ENCODE results near the gene GGN.
"Not testable (repeated sequence)": the region's sequence is repeated elsewhere in the genome, so short reads cannot be mapped to it uniquely, and the experiment has no call there.

GGN gene

DNA sequence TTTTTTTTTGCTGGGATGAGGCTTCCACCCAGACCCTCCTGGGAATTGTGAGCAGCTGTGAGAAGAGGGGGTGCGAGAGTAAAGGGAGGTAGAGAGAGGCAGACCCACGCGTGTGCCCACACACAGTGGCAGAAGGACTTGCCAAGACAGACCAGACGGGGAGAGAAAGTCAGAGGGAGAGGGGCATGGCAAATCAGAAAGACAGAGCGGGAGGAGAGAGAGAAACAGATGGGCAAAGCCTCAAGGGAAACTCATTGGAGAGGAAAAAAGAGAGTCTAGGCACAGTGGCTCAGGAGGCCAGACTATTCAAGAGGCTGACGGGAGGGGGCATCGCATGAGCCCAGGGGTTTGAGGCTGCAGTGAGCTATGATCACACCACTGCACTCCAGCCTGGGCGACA is 35.2 kb downstream of the GGN start:
- Histone ChIP-seq H3K9ac (ENCODE audit: low read length) (no peak overlapping the region), H3K4me1 (ENCODE audit: control insufficient read depth, insufficient read depth, low read length) (no peaks in the 10 kb centered on the region), H3K9me3 (ENCODE audit: control insufficient read depth, low read length) (no peaks in the 10 kb centered on the region), H3K36me3 (ENCODE audit: control insufficient read depth, insufficient read depth, low read length) (no peaks in the 10 kb centered on the region), H3K27me3 (ENCODE audit: control insufficient read depth, insufficient read depth, low read length) (peaks cover 10% of the 10 kb centered on the region), H3K4me3 (ENCODE audit: low read length) (no peak overlapping the region)

DNA sequence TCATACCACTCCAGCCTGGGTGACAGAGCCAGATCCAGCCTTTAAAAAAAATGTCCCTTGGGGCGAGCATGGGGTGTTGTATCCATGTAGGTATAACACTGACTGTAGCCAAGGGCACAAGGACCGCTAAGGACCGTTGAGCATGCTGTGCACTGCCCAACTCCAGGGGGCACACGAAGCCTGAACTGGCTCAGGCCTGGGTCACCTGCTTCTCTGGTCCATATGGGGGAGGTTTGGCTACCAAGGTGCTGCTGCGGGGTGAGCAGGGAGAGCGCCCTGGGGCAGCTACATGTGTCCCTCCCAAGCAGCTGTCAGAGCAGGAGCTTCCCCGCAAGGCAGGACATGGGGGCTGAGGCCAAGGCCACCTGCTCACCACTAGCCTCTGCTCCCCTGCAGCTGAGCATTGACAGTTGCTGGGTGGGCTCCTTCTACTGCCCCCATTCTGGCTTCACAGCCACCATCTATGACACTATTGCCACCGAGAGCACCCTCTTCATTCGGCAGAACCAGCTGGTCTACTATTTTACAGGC is 35.9 kb downstream of the GGN start:
- H3K9me3 ChIP-seq (ENCODE audit: control insufficient read depth, low read length): no peaks in the 10 kb centered on the region
- H3K4me1 ChIP-seq (ENCODE audit: control insufficient read depth, insufficient read depth, low read length): no peaks in the 10 kb centered on the region
- H3K36me3 ChIP-seq (ENCODE audit: control insufficient read depth, insufficient read depth, low read length): no peaks in the 10 kb centered on the region
- H3K4me3 ChIP-seq (ENCODE audit: low read length): no peak overlapping the region
- H3K27me3 ChIP-seq (ENCODE audit: control insufficient read depth, insufficient read depth, low read length): peaks cover 10% of the 10 kb centered on the region
- H3K9ac ChIP-seq (ENCODE audit: low read length): no peak overlapping the region

DNA sequence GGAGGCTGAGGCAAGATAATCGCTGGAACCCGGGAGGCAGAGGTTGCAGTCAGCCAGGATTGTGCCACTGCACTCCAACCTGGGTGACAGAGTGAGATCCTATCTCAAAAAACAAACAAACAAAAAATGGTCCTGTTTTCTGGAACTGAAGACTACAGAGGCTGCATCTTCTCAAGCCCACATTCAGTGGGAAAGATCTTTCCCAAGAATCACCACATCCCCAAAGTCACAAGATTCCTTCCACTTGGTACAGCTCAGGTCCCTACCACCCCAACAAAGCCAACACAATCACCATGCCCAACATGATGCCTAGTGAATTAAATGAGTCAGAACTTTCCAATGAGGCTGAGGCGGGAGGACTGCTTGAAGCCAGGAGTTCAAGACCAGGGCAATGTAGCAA is 37.0 kb downstream of the GGN start:
- Histone ChIP-seq H3K9me3 (ENCODE audit: control insufficient read depth, low read length) (no peaks in the 10 kb centered on the region), H3K36me3 (ENCODE audit: control insufficient read depth, insufficient read depth, low read length) (no peaks in the 10 kb centered on the region), H3K27me3 (ENCODE audit: control insufficient read depth, insufficient read depth, low read length) (peaks cover 4% of the 10 kb centered on the region), H3K4me1 (ENCODE audit: control insufficient read depth, insufficient read depth, low read length) (no peaks in the 10 kb centered on the region), H3K9ac (ENCODE audit: low read length) (no peak overlapping the region), H3K4me3 (ENCODE audit: low read length) (no peak overlapping the region)

DNA sequence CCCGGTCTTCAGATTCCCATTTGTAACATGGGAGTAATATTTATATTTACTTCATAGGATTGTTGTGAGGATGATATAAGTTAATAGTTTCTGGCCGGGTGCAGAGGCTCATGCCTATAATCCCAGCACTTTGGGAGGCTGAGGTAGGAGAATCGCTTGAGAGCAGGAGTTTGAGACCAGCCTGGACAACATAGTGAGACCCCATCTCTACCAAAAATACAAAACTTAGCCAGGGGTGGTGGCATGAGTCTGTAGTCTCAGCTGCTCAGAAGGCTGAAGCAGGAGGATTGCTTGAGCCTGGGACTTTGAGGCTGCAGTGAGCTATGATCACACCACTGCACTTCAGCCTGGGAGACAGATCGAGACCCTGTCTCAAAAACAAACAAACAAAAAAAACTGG is 41.0 kb downstream of the GGN start:
- no peaks in the 10 kb centered on the region for H3K36me3 ChIP-seq (ENCODE audit: control insufficient read depth, insufficient read depth, low read length)
- H3K9ac ChIP-seq (ENCODE audit: low read length): no peak overlapping the region
- H3K4me3 ChIP-seq (ENCODE audit: low read length): no peak overlapping the region
- H3K27me3 ChIP-seq (ENCODE audit: control insufficient read depth, insufficient read depth, low read length): peaks cover 4% of the 10 kb centered on the region
- no peaks in the 10 kb centered on the region for H3K9me3 ChIP-seq (ENCODE audit: control insufficient read depth, low read length)
- no peaks in the 10 kb centered on the region for H3K4me1 ChIP-seq (ENCODE audit: control insufficient read depth, insufficient read depth, low read length)

DNA sequence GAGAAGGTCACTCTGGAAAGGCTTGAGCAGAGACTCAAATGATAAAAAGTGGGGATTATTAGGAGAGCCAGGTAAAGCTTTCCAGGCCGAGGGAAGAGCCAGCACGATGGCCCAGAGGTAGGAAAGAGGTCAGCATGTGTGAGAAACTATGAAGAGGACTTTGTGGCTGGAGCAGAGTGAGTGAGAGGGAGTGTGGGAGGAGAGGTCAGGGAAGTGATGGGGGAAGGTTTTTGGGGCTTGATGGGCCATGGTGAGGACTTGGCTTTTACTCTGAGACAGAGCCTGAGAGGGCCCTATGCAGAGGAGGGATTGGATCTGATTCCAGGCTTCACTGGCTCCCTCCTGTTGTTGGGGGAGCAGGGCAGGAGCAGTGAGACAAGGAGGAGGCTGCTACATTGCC is 46.9 kb downstream of the GGN start:
- Histone ChIP-seq H3K9me3 (ENCODE audit: control insufficient read depth, low read length) (no peaks in the 10 kb centered on the region), H3K9ac (ENCODE audit: low read length) (no peak overlapping the region), H3K4me3 (ENCODE audit: low read length) (no peak overlapping the region), H3K36me3 (ENCODE audit: control insufficient read depth, insufficient read depth, low read length) (no peaks in the 10 kb centered on the region), H3K27me3 (ENCODE audit: control insufficient read depth, insufficient read depth, low read length) (no peaks in the 10 kb centered on the region), H3K4me1 (ENCODE audit: control insufficient read depth, insufficient read depth, low read length) (peaks cover 5% of the 10 kb centered on the region)

DNA sequence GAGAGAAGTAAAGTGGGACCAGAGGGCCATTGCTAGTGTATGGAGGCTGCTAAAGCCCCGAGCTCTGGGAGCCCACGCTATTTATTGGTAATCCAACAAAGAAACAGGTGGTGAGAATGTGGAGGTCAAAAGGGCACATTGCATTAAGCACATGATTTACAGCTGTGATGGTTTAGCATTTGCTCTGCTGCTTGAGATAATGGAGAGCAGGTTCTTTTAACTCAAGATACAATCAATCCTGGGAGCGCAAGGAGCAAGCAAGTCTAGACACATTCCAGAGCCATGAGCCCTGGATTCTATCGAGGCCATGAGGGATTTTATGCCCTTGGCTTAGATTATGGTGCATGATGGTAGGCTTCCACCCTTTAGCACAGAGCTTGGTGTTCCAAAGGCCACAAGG is 48.8 kb downstream of the GGN start:
- H3K9ac ChIP-seq (ENCODE audit: low read length); H3K9me3 ChIP-seq (ENCODE audit: control insufficient read depth, low read length); H3K27me3 ChIP-seq (ENCODE audit: control insufficient read depth, insufficient read depth, low read length); H3K36me3 ChIP-seq (ENCODE audit: control insufficient read depth, insufficient read depth, low read length); H3K4me1 ChIP-seq (ENCODE audit: control insufficient read depth, insufficient read depth, low read length); H3K4me3 ChIP-seq (ENCODE audit: low read length): not testable (repeated sequence)

DNA sequence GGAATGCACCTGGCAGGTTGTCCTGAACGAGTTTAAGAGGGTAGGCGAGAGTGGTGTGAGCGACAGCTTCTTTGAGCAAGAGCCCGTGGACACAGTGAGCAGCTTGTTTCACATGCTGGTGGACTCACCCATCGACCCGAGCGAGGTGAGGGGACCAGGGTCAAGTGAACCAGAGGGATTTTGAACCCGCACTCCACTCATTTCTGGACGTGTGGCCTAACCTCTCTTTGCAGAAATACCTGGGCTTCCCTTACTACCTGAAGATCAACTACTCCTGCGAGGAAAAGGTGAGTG is 50.5 kb downstream of the GGN start:
- Histone ChIP-seq H3K36me3 (ENCODE audit: control insufficient read depth, insufficient read depth, low read length) (no peaks in the 10 kb centered on the region), H3K9me3 (ENCODE audit: control insufficient read depth, low read length) (no peaks in the 10 kb centered on the region), H3K9ac (ENCODE audit: low read length) (peak overlapping the region; percentile 36), H3K4me1 (ENCODE audit: control insufficient read depth, insufficient read depth, low read length) (peaks cover 5% of the 10 kb centered on the region), H3K27me3 (ENCODE audit: control insufficient read depth, insufficient read depth, low read length) (no peaks in the 10 kb centered on the region), H3K4me3 (ENCODE audit: low read length) (no peak overlapping the region)

DNA sequence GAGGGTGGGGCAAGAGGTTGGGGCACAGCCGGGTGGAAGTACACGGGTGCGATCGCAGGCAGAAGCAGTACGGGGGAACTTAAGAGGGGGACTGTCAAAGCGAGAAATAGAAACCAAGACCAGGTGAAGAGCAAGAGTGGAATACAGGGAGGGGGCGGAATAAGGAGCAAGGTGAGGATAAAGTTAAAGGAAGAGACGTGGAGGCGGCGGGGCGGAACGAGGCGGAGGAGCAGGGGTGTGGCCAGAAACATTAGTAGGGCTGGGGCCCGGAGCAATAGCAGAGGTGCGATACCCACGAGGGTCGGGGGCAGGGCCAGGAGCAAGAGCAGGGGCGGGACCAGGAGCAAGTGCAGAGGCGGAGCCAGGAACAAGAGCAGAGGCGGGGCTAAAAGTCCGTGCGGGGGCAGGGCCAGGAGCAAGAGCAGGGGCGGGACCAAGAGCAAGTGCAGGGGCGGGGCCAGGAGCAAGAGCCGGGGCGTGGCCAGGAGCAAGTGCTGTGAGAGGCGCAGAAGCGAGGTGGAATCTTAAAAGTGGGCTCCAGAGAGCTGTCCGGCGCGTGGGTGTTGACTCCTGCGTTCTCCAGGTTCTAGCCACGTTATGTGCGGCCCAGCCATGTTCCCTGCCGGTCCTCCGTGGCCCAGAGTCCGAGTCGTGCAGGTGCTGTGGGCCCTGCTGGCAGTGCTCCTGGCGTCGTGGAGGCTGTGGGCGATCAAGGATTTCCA is 51.0 kb downstream of the GGN start:
- no peaks in the 10 kb centered on the region for H3K27me3 ChIP-seq (ENCODE audit: control insufficient read depth, insufficient read depth, low read length)
- H3K4me3 ChIP-seq (ENCODE audit: low read length): peak overlapping the region; percentile 39
- H3K4me1 ChIP-seq (ENCODE audit: control insufficient read depth, insufficient read depth, low read length): peaks cover 5% of the 10 kb centered on the region
- peak overlapping the region; percentile 54 for H3K9ac ChIP-seq (ENCODE audit: low read length)
- no peaks in the 10 kb centered on the region for H3K36me3 ChIP-seq (ENCODE audit: control insufficient read depth, insufficient read depth, low read length)
- no peaks in the 10 kb centered on the region for H3K9me3 ChIP-seq (ENCODE audit: control insufficient read depth, low read length)

DNA sequence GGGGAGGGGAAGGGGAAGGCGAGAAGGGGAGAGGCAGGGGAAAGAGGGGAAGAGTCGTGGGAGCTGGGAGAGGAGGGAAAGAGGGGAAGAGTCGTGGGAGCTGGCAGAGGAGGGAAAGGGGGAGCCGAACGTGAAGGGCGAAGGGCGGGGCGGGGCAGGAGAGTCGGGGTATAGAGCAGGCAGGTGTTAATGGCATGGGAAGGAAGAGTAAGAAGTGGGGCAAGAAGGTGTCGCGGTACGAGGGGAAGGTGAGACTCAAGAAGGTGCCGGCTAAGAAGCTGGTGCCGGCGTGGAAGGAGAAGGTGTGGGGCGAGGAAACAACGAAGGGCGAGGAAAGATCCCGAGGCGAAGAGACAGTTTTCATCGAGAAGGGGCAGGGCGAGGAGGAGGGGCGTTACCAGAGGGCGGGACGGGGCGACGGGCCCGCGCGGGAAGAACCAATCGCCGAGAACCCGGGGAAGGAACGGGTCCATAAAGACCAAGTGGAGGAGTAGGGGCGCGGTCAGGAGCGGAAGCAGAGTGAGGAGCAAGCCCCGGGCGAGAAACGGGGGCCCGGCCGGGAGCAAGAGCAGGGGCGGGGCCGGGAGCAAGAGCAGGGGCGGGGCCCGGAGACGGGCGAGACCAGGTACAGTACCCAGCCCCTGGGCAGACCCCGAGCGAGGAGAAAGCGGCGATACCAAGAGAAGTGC is 51.7 kb downstream of the GGN start:
- no peaks in the 10 kb centered on the region for H3K27me3 ChIP-seq (ENCODE audit: control insufficient read depth, insufficient read depth, low read length)
- H3K36me3 ChIP-seq (ENCODE audit: control insufficient read depth, insufficient read depth, low read length): no peaks in the 10 kb centered on the region
- H3K9ac ChIP-seq (ENCODE audit: low read length): peak overlapping the region; percentile 54
- H3K4me3 ChIP-seq (ENCODE audit: low read length): peak overlapping the region; percentile 46
- no peaks in the 10 kb centered on the region for H3K9me3 ChIP-seq (ENCODE audit: control insufficient read depth, low read length)
- peaks cover 5% of the 10 kb centered on the region for H3K4me1 ChIP-seq (ENCODE audit: control insufficient read depth, insufficient read depth, low read length)

Data from mucosa of stomach (tissue), 1 donor.